ENCODE results near the gene PATE1. TPM values are rescaled to one million over a fixed set of nuclear protein-coding genes. Genes with fewer than 3 reads are reported as not detected.
"Not testable (repeated sequence)": the region's sequence is repeated elsewhere in the genome, so short reads cannot be mapped to it uniquely, and the experiment has no call there.

The PATE1 gene, protein sequence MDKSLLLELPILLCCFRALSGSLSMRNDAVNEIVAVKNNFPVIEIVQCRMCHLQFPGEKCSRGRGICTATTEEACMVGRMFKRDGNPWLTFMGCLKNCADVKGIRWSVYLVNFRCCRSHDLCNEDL
- not detected for total RNA-seq

DNA sequence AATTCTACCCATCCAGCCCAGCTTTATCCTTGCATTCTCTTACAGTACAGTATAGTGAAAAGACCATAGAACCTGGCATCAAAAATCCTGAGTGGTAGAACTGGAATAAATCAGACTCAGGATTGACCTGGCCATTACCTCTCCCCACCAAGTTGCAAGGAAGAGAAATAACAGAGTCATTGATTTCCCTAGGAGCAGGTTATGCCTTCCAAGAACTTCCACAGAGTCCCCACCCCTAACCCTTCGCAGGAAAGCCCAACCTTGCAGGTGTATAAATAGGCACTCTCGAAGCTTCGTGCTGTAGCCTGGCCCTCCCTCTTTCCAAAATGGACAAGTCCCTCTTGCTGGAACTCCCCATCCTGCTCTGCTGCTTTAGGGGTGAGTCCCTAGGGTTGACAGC, at the start of gene PATE1:
Gene PATE1, plus strand, starts transcription at position 301 of the 400 bp plus-strand sequence. Its CDS starts 26 bp downstream, at position 327.
- POLR2A ChIA-PET, result no interaction called here
- peaks cover 16% of the 10 kb centered on the region for H3K27me3 Mint-ChIP-seq

DNA sequence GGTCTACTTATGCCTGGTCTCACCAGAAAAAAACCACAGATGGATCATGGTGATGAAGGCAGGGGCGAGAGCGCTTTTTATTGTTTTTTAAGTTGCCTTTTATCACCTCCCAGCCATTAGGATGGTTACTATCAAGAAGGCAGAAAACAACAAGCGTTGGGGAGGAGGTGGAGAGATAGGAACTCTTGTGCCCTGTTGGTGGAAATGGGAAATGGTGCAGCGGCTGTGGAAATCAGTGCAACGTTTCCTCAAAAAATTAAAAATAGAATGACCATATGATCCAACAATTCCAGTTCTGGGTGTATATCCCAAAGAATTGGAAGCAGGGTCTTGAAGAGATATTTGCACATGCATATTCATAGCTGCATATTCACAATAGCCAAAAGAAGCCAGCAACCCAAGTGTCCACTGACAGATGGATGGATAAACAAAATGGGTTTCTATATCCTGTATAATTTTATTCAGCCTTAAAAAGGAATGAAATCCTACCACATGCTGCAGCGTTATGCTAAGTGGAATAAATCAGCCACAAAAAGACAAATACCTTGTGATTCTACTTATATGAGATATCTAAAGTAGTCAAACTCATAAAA, 45.0 kb upstream of the PATE1 start:
- H3K27me3 Mint-ChIP-seq, result peaks cover 1% of the 10 kb centered on the region
- ATAC-seq (ENCODE audit: low read depth), result no peak

More for the DNA sequence above, at the start of gene PATE1:
- Mint-ChIP-seq H3K36me3 (no peaks in the 10 kb centered on the region), H3K4me1 (no peaks in the 10 kb centered on the region), H3K27ac (no peak within 1 kb of the TSS), H3K9me3 (no peaks in the 10 kb centered on the region), H3K4me3 (no peak within 1 kb of the TSS)
- ATAC-seq (ENCODE audit: low read depth) (no peak), DNase-seq (no peak)

DNA sequence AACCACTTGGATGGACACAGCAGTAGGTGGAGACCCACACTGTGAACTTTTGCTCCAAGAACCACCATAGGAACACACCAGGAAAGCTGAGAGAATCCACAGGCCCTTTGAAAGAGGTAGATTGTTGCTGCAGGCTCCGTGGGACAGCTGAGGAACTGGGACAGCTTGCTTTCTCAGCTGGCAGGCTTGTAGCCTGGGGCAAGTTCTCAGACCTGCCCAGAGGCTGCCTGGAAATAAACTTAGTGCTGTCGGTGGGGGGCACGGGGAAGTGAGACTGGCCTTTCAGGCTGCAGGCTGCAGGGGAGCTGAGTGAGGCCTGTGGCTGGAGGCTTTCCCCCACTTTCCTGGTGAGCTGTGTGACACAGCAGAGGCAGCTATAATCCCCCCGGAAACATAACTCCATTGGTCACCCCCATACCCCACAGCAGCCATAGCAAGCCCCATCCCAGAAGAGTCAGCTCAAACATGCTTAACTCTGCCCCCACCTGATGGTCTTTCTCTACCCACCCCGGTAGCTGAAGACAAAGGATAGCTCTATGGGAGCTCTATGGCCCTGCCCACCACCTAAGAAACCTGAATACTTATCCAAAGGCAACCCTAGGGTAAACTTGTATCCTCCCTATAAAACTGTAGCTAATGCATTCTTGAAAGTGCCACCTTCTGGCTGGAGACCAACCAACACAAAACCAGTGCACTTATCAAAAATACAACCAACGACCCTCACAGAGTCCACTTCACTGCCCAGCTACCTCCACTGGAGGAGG, 44.0 kb upstream of the PATE1 start:
- no peaks in the 10 kb centered on the region for H3K9me3 Mint-ChIP-seq
- ATAC-seq (ENCODE audit: low read depth), result no peak
- no peak for DNase-seq
- POLR2A ChIA-PET, result no interaction called here
- H3K4me1 Mint-ChIP-seq, result no peaks in the 10 kb centered on the region
- no peaks in the 10 kb centered on the region for H3K36me3 Mint-ChIP-seq
- H3K27ac Mint-ChIP-seq, result no peak overlapping the region
- no peak overlapping the region for H3K4me3 Mint-ChIP-seq
- peaks cover 4% of the 10 kb centered on the region for H3K27me3 Mint-ChIP-seq

More for the DNA sequence above, 45.0 kb upstream of the PATE1 start:
- POLR2A ChIA-PET, result no interaction called here
- H3K27ac Mint-ChIP-seq, result no peak overlapping the region
- H3K4me1 Mint-ChIP-seq, result no peaks in the 10 kb centered on the region
- H3K9me3 Mint-ChIP-seq, result no peaks in the 10 kb centered on the region
- no peaks in the 10 kb centered on the region for H3K36me3 Mint-ChIP-seq
- no peak overlapping the region for H3K4me3 Mint-ChIP-seq
- no peak for DNase-seq

DNA sequence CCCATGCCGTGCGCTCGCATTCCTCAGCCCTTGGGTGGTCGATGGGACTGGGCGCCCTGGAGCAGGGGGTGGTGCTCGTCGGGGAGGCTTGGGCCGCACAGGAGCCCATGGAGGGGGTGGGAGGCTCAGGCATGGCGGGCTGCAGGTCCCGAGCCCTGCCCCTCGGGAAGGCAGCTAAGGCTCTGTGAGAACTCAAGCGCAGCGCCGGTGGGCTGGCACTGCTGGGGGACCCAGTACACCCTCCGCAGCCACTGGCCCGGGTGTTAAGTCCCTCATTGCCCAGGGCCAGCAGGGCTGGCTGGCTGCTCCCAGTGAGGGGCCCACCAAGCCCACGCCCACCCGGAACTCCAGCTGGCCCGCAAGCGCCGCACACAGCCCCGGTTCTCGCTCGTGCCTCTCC, 41.4 kb upstream of the PATE1 start:
- H3K36me3 Mint-ChIP-seq; H3K27ac Mint-ChIP-seq; DNase-seq; ATAC-seq (ENCODE audit: low read depth); H3K4me3 Mint-ChIP-seq; POLR2A ChIA-PET; H3K4me1 Mint-ChIP-seq; H3K9me3 Mint-ChIP-seq: not testable (repeated sequence)
- peaks cover 20% of the 10 kb centered on the region for H3K27me3 Mint-ChIP-seq

DNA sequence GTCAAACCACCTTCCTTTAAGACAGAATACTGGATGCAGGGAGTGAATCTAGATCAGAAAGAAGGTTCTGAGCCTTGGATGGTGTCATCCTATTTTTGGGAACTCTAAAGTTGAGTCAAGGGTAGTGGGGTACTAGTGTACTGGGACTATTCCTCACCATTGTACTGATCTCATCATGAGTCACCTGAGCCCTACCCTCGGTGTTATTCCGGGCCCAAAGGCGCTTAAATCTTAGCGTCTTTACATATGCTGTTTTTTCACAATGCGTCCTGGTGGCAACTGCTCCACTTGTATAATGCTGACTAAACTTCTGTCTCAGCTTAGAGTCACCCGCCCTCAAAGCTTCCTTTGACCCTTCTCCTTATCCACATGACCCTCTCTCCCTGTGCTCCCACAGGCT, 25.3 kb upstream of the PATE1 start:
- H3K4me1 Mint-ChIP-seq, result peaks cover 1% of the 10 kb centered on the region
- H3K36me3 Mint-ChIP-seq, result no peaks in the 10 kb centered on the region
- no peaks in the 10 kb centered on the region for H3K9me3 Mint-ChIP-seq
- H3K27me3 Mint-ChIP-seq, result peaks cover 19% of the 10 kb centered on the region
- POLR2A ChIA-PET, result no interaction called here
- no peak overlapping the region for H3K4me3 Mint-ChIP-seq
- no peak for ATAC-seq (ENCODE audit: low read depth)
- H3K27ac Mint-ChIP-seq, result no peak overlapping the region
- no peak for DNase-seq

DNA sequence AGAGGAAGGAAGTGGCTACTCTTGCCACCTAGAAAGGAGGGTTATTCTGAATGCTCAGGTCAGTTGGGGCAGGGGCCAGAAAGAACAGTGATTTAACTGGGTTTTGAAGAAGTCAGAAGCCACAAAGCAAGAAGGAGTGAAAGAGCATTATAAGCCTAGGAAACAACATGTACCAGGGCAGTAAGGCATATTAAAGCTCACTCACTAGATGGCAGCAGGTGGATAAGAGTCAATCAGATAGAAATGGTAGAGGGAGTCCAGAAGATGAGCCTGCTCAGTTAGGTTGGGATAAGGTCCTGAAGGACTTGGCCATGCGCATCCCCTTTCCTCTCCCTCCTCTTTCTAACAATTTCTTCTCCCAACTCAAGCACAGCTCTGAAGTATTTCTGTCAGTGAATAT, 22.0 kb upstream of the PATE1 start:
- no peak for DNase-seq
- H3K4me1 Mint-ChIP-seq, result peaks cover 1% of the 10 kb centered on the region
- H3K27me3 Mint-ChIP-seq, result peaks cover 29% of the 10 kb centered on the region
- POLR2A ChIA-PET, result no interaction called here
- ATAC-seq (ENCODE audit: low read depth), result no peak
- H3K9me3 Mint-ChIP-seq, result no peaks in the 10 kb centered on the region
- H3K36me3 Mint-ChIP-seq, result no peaks in the 10 kb centered on the region
- H3K27ac Mint-ChIP-seq, result no peak overlapping the region
- no peak overlapping the region for H3K4me3 Mint-ChIP-seq

DNA sequence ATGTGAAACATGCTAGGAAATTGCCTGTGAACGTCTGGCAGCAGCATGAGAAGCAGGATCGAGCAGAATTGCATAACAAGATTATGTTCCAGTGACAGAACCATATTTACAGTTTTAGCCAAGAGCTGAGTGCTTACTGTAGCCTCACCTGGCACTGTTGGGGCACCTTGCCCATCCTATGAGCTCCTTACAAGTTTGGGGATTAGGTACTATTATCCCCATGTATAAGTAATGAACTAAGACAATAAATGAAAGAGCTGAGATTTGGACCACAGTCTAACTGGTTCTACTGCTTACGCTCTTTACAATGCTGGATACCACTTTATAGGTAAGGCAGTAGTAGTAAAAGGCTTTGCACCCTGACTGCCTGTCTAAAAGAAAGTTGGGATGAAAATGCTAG, 17.1 kb upstream of the PATE1 start:
- Mint-ChIP-seq H3K36me3 (no peaks in the 10 kb centered on the region), H3K27ac (no peak overlapping the region), H3K9me3 (no peaks in the 10 kb centered on the region), H3K4me3 (no peak overlapping the region), H3K4me1 (peaks cover 1% of the 10 kb centered on the region), H3K27me3 (peaks cover 20% of the 10 kb centered on the region)
- DNase-seq, result no peak
- POLR2A ChIA-PET, result interaction anchor here (0.6 kb wide), 1 partner anchor 212 kb away, joined by 3 read pairs; no protein-coding TSS in a partner anchor
- ATAC-seq (ENCODE audit: low read depth), result no peak

DNA sequence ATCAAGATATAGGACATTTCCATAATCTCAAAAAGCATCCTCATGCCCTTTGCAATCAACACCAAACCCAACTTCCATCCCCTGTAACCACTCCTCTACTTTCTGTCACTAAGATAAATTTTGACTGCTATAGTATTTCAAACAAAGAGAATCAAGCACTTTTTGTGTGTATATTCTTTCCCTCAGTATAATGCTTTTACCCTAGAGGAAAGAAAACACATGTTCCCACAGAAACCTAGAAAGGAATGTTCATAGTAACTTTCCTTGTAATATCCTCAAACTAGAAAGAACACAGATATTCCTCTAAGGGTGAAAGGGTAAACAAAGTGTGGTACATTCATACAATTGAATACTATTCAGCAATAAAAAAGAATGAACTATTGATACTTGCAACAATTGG, 5.5 kb upstream of the PATE1 start:
- Mint-ChIP-seq H3K4me3 (no peak overlapping the region), H3K27ac (no peak overlapping the region), H3K4me1 (no peaks in the 10 kb centered on the region), H3K36me3 (no peaks in the 10 kb centered on the region), H3K27me3 (peaks cover 26% of the 10 kb centered on the region), H3K9me3 (no peaks in the 10 kb centered on the region)
- POLR2A ChIA-PET, result no interaction called here
- DNase-seq (no peak), ATAC-seq (ENCODE audit: low read depth) (no peak)

DNA sequence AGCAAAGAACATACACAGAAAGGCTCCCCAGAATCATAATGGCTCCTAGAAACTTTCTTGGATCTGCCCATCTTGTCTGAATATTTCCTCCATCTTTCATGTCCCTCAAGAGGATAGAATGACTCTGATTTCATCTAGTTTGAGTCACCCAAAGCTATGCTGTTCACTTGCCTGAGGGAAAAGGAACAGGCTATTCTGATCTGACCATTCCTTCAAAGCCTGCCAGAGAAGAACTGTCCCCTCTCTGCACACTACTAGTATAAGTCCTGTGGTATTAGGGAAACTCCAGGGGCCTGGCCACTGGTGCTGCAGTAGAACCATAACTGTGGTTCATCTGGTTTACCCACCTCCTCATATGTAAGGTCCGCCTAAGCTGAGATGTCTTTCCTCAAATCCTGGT, 2.4 kb upstream of the PATE1 start:
- Mint-ChIP-seq H3K27me3 (peaks cover 15% of the 10 kb centered on the region), H3K27ac (no peak overlapping the region), H3K4me1 (no peaks in the 10 kb centered on the region), H3K36me3 (no peaks in the 10 kb centered on the region), H3K4me3 (no peak overlapping the region), H3K9me3 (no peaks in the 10 kb centered on the region)
- POLR2A ChIA-PET, result no interaction called here
- ATAC-seq (ENCODE audit: low read depth) (no peak), DNase-seq (no peak)

DNA sequence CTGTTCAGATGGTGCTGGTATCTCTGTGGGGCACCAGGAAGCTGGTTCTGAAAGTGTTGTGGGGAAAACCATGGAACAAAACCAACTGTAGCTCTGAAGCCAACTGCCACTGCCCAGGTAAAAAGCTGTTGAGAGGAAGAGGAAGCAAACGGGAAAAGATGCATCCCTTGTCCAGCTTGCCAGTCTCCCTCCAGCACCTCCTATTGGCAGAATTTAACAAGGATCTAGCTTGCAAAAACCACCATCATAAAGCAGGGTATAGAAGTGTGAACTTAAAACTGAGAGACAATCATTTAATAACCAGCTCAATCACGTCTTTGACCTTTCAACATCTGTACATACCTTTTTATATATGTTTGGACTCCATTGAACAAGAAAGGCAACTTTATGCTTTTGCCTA, 4.5 kb downstream of the PATE1 start:
- no peaks in the 10 kb centered on the region for H3K9me3 Mint-ChIP-seq
- POLR2A ChIA-PET, result no interaction called here
- no peak for DNase-seq

DNA sequence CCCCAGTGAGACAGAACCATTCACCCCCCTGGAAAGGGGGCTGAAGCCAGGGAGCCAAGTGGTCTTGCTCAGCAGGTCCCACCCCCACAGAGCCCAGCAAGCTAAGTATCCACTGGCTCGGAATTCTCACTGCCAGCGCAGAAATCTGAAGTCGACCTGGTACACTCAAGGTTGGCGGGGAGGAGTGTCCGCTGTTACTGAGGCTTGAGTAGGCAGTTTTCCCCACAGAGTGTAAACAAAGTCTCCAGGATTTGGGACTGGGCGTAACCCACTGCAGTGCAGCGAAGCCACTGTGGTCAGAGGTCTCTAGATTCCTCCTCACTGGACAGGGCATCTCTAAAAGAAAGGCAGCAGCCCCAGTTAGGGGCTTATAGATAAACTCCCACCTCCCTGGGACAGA, 10.0 kb downstream of the PATE1 start:
- ATAC-seq (ENCODE audit: low read depth) (no peak), DNase-seq (no peak)
- POLR2A ChIA-PET, result no interaction called here
- Mint-ChIP-seq H3K27me3 (peaks cover 6% of the 10 kb centered on the region), H3K36me3 (no peaks in the 10 kb centered on the region), H3K4me3 (no peak overlapping the region), H3K4me1 (no peaks in the 10 kb centered on the region), H3K27ac (no peak overlapping the region), H3K9me3 (no peaks in the 10 kb centered on the region)

More for the DNA sequence above, 4.5 kb downstream of the PATE1 start:
- H3K4me3 Mint-ChIP-seq, result no peak overlapping the region
- ATAC-seq (ENCODE audit: low read depth), result no peak
- peaks cover 3% of the 10 kb centered on the region for H3K27me3 Mint-ChIP-seq
- no peak overlapping the region for H3K27ac Mint-ChIP-seq
- no peaks in the 10 kb centered on the region for H3K36me3 Mint-ChIP-seq
- no peaks in the 10 kb centered on the region for H3K4me1 Mint-ChIP-seq

DNA sequence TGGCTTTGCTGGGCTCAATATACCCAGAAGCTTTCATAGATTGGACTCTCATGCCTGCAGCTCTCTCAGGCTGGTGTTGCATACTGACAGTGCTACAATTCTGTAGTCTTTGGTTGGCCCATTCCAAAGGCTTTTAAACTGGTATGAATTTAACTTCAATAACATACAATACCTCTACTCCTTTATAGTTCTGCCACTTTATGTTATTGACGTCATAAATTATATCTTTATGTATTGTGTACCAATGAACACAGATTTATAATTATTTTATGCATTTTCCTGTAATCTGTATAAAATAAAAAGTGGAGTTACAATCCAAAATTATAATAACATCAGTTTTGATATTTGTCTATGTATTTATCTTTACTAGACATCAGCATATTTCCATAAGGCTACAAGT, 16.4 kb downstream of the PATE1 start:
- ATAC-seq (ENCODE audit: low read depth) (no peak), DNase-seq (no peak)
- Mint-ChIP-seq H3K27me3 (peaks cover 18% of the 10 kb centered on the region), H3K4me3 (no peak overlapping the region), H3K4me1 (no peaks in the 10 kb centered on the region), H3K9me3 (no peaks in the 10 kb centered on the region), H3K27ac (no peak overlapping the region), H3K36me3 (no peaks in the 10 kb centered on the region)
- POLR2A ChIA-PET, result no interaction called here

DNA sequence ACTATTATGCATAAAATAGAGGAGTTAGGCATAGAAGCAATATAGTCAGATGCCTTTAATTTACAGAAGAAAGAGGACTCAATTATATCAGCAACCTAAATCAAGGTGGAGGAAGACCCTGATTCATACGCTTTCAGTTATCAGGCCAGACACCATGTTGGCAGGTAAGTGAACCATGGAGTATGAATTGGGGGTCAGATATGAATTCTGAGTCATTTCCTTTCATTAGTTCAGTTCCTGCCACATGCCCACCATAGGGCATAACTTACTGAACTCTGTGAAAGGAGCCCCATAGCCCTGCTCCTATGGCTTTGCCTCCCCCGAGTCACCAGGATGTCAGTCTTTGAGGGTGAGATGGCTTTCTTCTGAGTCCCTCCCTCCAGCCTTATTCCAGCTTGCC, 17.4 kb downstream of the PATE1 start:
- POLR2A ChIA-PET, result no interaction called here
- no peaks in the 10 kb centered on the region for H3K9me3 Mint-ChIP-seq
- H3K27ac Mint-ChIP-seq, result no peak overlapping the region
- ATAC-seq (ENCODE audit: low read depth) (no peak), DNase-seq (no peak)
- H3K27me3 Mint-ChIP-seq, result peaks cover 26% of the 10 kb centered on the region
- H3K4me1 Mint-ChIP-seq, result no peaks in the 10 kb centered on the region
- no peak overlapping the region for H3K4me3 Mint-ChIP-seq
- H3K36me3 Mint-ChIP-seq, result no peaks in the 10 kb centered on the region

DNA sequence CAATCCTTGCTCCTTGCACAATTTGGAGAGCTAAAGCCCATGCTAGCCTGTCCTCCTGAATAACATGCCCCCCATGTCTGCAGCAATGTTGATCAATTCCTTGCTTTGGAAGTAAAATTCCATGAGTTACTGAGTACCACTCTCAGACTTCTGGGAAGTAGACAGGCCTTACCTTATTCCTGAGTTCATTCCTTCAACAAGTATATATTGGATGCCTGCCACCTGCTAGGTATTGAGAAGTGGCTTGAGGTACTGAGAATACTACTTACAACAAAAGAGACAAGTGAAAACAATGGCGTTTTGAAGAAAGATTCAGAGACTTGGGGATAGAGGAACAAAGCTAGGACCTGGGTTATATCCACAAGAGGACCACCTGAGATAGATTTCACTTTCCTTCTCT, 20.2 kb downstream of the PATE1 start:
- Mint-ChIP-seq H3K9me3 (no peaks in the 10 kb centered on the region), H3K27ac (no peak overlapping the region), H3K27me3 (peaks cover 18% of the 10 kb centered on the region), H3K4me3 (no peak overlapping the region), H3K36me3 (no peaks in the 10 kb centered on the region), H3K4me1 (no peaks in the 10 kb centered on the region)
- DNase-seq, result no peak
- ATAC-seq (ENCODE audit: low read depth), result no peak
- POLR2A ChIA-PET, result no interaction called here

Data from activated naive CD8-positive, alpha-beta T cell treated with anti-CD3 and anti-CD28 coated beads, Interleukin-2, amount 10 ng/mL, durations not matched to agents 7 days and 5 days (primary cell).